Glutamatergic neuron (in vitro differentiated cells): ENCODE results near the gene RPS10. TPM values are rescaled to one million over a fixed set of nuclear protein-coding genes. Genes with fewer than 3 reads are reported as not detected.
A peak's percentile ranks its signal among the peaks of the same experiment; 100 is the strongest.

Source experiments
- DNase-seq: peaks from one replicate; pipeline ENCODE4 v3.0.0; 2022
- H3K27ac Mint-ChIP-seq: one replicate; pipeline ENCODE4 v1.8.0; 2020; ENCODE audit warnings: mild to moderate bottlenecking, mixed read lengths, inconsistent platforms; ENCODE audit not compliant: unreplicated experiment
- H3K27me3 Mint-ChIP-seq: one replicate; pipeline ENCODE4 v1.8.0; 2020; ENCODE audit warnings: mild to moderate bottlenecking, moderate library complexity, mixed read lengths, inconsistent platforms; ENCODE audit not compliant: unreplicated experiment
- H3K36me3 Mint-ChIP-seq: one replicate; pipeline ENCODE4 v1.8.0; 2020; ENCODE audit warnings: mild to moderate bottlenecking, mixed read lengths, inconsistent platforms; ENCODE audit not compliant: unreplicated experiment
- H3K4me1 Mint-ChIP-seq: one replicate; pipeline ENCODE4 v1.8.0; 2020; ENCODE audit warnings: mild to moderate bottlenecking, low read depth, mixed read lengths, inconsistent platforms; ENCODE audit not compliant: unreplicated experiment
- H3K4me3 Mint-ChIP-seq: one replicate; pipeline ENCODE4 v1.8.0; 2020; ENCODE audit warnings: mild to moderate bottlenecking, mixed read lengths, inconsistent platforms; ENCODE audit not compliant: unreplicated experiment
- H3K9me3 Mint-ChIP-seq: one replicate; pipeline ENCODE4 v1.8.0; 2020; ENCODE audit warnings: mild to moderate bottlenecking, moderate library complexity, mixed read lengths, inconsistent platforms; ENCODE audit not compliant: unreplicated experiment
- CTCF ChIP-seq: fragments of 200-600 bp; sonication (generic); IDR thresholded peaks from one replicate; pipeline ENCODE4 v1.5.0; 2021; ENCODE audit not compliant: partially characterized antibody, unreplicated experiment
- total RNA-seq: library from RNA; stranded (reverse); fragmentation: NEBNext Ultra II Directional; extraction: Animal tissue kit (Norgen Biotek cat#: 25700); gene quantifications from one replicate; pipeline ENCODE4 v1.2.1, GENCODE V29; 2021; ENCODE audit not compliant: unreplicated experiment

The RPS10 gene
- total RNA-seq, 1 donor from 2014 or later, result 643 TPM

- Mint-ChIP-seq H3K4me1 (peaks cover 6% of the 10 kb centered on the region), H3K4me3 (no peak overlapping the region), H3K27ac (no peak overlapping the region), H3K9me3 (peaks cover 9% of the 10 kb centered on the region), H3K36me3 (peaks cover 1% of the 10 kb centered on the region), H3K27me3 (peaks cover 4% of the 10 kb centered on the region)
- DNase-seq, result no peak
- TF ChIP-seq CTCF, result no peak
Observed at GRCh38 chr6:34391473-34391785, 34.4 kb downstream of the RPS10 start.

GRCh38 chr6:34390531-34391472 lies 35.1 kb downstream of the RPS10 start:
- no peak for TF ChIP-seq CTCF
- no peak for DNase-seq
- H3K9me3 Mint-ChIP-seq, result peaks cover 6% of the 10 kb centered on the region
- no peaks in the 10 kb centered on the region for H3K36me3 Mint-ChIP-seq
- H3K4me1 Mint-ChIP-seq, result peaks cover 8% of the 10 kb centered on the region
- H3K4me3 Mint-ChIP-seq, result no peak overlapping the region
- peaks cover 4% of the 10 kb centered on the region for H3K27me3 Mint-ChIP-seq
- no peak overlapping the region for H3K27ac Mint-ChIP-seq

- TF ChIP-seq CTCF, result no peak
- Mint-ChIP-seq H3K4me3 (peak overlapping the region; percentile 58), H3K4me1 (peaks cover 10% of the 10 kb centered on the region), H3K36me3 (no peaks in the 10 kb centered on the region), H3K27me3 (peaks cover 4% of the 10 kb centered on the region), H3K27ac (peak overlapping the region; percentile 66), H3K9me3 (peaks cover 6% of the 10 kb centered on the region)
- no peak for DNase-seq
Observed at GRCh38 chr6:34389034-34389433, 36.8 kb downstream of the RPS10 start.

GRCh38 chr6:34388421-34388820 lies 37.4 kb downstream of the RPS10 start:
- H3K27ac Mint-ChIP-seq, result no peak overlapping the region
- H3K36me3 Mint-ChIP-seq, result no peaks in the 10 kb centered on the region
- no peak overlapping the region for H3K4me3 Mint-ChIP-seq
- TF ChIP-seq CTCF, result no peak
- DNase-seq, result no peak
- H3K4me1 Mint-ChIP-seq, result peaks cover 15% of the 10 kb centered on the region
- peaks cover 4% of the 10 kb centered on the region for H3K27me3 Mint-ChIP-seq
- H3K9me3 Mint-ChIP-seq, result peaks cover 5% of the 10 kb centered on the region
